Activated CD8-positive, alpha-beta memory T cell treated with anti-CD3 and anti-CD28 coated beads for 4 hours (primary cell): Measurements from ENCODE around the gene MAD1L1.
"Not testable (repeated sequence)": the region's sequence is repeated elsewhere in the genome, so short reads cannot be mapped to it uniquely, and the experiment has no call there.

Experiments used
- DNase-seq, 2 donors: peaks; one replicate each; pipeline ENCODE4 v3.0.0-alpha.2; 2020; ENCODE audit warnings: low read depth in 2 of 2

Gene MAD1L1

DNA sequence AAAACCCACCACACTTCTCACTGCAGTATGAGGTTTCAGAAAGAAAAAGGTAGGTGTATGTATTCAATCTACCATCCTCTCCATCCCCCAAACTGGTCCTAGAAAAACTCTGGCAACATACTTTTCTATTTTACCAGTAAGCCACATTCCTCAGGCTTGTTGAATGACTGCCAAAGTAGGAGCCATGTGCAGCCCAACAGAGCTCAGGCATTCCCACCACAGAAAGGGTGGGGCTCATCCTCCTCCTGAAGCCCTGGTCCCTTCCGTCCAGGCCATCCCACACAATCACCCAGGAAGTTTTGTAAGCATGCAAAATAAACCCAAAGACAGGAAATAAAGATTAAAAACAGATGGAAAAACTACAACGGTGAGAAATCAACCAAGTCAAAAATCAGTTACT lies 57.2 kb downstream of the MAD1L1 start:
- no peak for DNase-seq

- no peak for DNase-seq
Observed at GRCh38 chr7:2175091-2175490, 57.7 kb downstream of the MAD1L1 start.

DNA sequence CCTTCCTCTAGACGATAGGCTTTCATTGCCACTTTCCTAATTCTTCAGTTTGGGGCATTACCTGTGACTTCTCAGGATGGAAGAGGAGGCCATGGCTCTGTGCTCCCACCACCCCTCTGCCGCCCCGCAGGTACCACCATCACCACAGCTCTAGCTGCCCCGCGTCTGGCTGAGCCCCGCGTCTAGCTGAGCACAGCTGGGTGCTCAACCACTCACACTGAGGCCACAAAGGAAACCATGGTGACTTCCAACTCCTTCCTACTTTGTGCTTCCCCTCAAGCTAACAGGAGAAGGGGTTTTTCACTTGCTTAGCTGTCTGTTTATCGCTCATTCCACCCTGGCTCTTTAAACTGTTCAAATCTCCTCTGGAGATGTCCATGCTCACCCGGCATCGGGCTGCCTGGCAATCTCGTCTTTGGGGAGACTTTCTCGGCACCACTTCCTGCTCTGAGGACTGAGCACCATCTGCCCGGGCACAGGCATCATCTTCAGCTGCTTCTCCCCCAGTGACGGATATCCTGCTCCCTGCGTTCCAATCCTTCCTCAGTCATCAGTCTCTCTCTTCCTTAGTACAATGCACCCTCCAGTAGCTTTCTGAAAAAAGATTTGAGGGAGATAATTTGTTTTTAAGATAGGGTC lies 59.4 kb downstream of the MAD1L1 start:
- DNase-seq = no peak

DNA sequence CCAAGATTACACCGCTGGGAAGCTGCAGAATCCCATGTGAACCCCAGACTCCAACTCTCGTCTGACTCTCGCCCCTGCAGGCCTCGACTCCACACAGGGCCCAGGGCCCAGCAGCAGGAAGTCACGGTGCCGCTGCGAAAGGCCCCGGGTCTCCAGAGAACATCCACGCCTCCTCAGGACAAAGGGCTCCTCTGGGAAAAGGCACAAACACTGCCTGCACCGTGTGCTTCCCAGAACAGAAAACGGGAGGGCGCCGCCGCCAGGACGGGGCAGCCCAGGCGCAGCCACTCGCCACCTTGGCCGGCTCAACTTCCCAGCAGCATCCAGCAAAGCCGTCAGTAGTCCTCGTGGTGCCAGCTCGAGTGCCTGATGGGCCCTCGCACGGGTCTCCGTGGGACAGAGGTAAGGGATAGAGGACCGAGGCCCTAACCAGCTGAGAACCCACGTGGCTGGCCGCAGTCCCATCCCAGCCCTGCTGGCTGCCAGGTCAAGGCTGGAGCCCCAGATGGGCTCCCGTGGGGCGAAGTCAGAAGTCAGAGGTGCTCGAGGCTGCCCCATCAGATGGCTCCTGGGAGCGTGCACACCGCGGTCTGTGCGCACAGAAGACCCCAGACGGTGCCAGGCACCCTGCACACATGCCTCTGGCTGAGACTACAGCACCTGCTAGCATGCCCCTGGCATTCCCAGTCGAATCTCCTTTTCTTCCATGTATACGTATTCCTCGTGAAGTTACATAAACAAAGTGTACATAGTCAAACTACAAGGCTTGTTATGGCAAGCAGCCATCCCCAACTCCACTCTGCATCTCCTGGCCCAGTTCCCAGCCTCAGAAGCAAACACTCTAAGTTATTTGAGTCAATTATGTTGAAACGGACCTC lies 60.2 kb downstream of the MAD1L1 start:
- DNase-seq = no peak

DNA sequence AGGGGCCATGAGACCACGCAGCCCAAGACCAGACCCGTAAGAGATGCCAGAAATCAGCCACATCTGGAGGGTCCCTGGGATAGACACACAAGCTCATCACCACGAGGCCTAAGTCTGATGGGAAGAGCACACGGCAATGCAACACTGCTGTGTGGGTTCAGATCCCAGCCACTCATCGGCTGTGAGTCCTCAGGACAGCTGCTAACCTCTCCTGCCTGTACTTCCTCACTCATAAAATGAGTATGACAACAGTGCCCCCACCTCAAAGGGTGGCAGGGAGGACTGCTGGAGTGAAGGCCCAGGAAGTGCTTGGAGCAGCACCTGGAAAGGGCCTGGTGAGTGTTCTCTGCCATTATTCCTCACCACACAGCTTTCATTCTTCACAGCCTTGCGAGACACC lies 60.9 kb downstream of the MAD1L1 start:
- DNase-seq = no peak

DNA sequence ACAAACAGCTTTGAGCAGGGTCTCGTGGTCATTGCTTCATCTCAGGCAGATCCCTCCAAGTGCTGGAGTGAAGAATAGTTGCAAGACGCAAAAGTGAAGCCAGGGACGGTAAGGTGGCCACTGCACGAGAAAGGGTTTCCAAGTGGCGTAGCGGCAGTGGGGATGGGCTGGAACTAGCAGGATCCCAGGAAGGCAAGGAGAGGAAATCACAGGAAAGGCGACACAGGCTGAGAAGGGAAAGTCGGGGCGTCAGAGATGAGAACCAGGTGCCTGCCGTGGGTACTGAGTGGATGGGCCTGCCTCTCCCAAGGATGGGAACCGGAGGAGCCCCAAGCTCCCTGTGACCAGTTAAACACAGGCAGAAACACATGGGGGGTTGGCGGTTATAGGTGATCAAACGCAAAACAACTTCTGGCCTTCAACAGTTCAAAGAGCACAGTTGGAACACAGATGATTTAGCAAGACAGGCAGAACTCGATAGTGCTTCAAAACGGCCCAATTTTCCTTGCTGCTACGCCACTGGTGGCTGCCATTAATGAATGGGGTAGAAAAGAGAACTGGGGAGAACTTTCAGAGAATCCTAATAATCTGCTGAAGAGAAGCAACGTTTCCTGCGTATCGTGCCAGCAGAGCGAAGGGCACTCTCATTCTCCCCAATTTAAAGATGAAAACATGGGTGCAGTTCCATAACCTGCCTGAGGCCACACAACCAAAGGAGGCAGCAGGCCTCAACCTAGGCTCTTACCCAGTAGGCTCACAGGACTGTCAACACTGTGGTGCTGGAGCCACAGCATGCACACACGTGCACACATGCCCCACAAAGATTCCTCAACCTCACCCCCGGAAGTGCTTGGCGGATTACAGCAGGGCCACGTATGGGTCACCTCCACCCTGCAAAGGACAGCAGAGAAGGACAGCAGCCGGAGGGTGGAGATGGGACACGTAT lies 61.9 kb downstream of the MAD1L1 start:
- no peak for DNase-seq

DNA sequence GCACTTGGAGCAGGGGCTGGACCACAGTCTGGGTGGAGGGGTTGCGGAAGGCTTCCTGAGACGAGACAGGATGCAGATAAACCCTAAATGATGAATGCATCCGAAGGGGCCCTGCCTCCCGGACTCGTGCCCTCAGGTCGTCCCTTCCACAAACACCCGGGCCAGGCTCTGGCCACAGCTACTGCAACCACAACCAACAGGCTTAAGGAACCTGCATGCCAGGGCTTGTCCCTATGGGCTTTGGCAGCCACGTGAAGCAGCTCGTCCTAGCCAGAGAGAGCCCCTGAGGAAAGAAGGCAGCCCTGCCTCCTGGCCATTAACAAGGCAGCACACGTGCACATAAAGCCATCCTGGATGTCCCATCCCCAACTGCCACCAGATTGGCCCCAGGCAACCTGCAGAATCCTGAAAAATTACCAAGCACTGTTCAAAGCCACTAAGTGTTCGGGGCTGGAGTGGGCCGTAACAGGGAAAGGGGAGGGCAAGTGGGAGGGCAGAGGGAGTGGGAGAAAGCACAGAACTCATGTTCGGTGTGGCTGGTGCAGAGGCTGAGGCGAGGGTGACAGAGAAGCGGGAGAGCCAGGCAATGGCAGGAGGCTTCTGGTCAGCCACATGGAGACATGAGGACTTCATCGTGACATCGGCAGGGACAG lies 62.7 kb downstream of the MAD1L1 start:
- no peak for DNase-seq

DNA sequence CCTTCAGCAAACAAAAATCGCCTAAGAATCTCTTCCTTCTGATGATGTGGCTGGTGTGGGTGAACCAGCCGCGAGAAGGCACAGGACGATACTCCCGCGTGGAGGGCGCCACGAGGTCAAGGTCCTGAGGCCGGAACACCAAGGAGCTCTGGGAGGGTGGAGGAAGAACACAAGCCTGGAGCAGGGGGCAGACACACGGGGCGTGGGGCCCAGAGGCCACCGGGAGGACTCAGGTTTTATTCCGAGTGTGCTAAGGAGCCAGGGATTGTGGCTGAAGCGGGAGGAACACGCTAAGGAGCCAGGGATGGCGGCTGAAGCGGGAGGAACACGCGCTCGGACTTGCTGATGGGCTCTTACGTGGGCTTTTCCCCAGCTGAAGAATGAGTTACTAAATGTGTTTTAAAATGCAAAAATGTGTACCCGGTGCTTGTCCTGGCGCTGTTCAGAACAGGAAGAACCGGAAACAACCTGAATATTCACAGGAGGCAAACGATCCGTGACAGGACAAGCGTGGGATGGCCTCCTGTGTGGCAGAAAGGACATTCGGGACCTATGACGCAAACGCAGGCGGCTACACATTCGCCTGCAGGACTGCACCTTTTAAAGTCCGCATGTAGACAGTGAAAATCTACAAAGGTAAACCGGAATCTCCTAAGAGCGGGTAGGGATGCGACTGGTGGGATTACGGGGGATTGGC lies 64.0 kb downstream of the MAD1L1 start:
- DNase-seq = no peak

DNA sequence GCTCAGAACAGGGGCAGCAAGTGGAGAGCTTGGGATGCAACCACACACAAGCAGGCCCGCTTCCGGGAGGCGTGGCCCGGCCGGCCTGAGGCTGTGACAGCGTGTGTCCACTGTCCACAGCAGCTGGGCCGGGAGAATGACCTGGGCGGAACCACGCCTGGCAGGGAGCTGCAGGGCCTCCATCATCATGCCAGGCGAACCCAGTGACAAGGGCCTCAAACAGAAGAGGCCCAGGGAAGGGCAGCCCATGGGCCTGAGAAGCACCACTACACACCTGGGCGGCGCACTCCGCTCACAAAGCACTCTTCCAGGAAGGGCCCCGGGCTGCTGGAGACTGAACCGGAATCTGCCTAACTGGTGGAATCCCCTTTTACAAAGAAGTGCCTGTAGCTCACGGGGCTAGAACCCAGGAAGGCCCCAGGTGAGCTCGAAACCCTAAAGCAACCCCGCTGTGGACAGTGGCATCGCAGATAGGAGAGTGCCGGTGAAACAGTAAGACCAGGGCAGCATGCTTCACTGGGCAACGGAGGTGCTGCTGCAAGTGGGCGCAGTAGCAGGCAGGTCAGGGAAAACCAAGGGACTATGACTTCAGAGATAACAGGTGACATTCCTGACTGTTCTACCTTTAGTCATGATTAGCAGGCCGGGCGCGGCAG lies 66.0 kb downstream of the MAD1L1 start:
- no peak for DNase-seq

GRCh38 chr7:2165610-2166594 lies 66.8 kb downstream of the MAD1L1 start:
- DNase-seq = no peak

DNA sequence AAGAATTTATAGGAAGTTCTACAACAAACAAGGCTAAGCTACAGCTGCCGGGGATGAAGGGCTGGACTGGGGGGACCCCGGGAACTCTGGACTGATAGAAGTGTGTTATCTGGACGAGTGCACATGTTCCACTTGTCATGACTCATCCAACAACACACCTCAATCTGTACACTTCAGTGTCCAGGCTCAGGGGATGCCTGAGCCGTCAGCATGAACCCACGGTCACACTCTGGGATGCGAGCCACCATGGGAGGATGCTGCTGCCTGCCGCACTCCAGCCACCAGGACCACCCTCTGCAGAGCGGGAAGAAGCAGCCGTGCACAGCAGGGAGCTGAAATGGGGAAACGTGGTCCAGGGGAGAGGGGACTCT lies 67.5 kb downstream of the MAD1L1 start:
- no peak for DNase-seq

DNA sequence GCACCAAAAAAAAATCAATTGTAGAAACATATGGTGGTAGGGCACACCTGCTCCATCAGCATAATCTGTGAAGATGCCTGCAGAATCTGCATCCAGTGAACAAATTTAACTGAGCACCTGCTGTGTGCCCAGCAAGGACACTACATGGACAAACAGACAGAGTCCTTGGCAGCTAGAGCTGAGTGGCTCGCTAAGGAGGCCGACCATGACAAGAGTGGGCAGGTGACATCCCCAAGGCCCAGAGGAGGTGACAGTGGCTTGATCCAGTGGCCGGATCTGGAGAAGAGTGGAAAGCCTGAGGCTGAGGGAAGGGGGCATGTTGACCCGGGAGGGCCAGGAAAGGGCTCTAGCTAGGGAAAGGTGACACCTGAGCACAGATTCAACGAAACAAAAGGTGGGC lies 68.1 kb downstream of the MAD1L1 start:
- no peak for DNase-seq

- DNase-seq = no peak
Observed at GRCh38 chr7:2163600-2164555, 68.9 kb downstream of the MAD1L1 start.

GRCh38 chr7:2162959-2163358 lies 69.8 kb downstream of the MAD1L1 start:
- no peak for DNase-seq

- not testable (repeated sequence) for DNase-seq
Observed at GRCh38 chr7:2162004-2162902, 70.5 kb downstream of the MAD1L1 start.

DNA sequence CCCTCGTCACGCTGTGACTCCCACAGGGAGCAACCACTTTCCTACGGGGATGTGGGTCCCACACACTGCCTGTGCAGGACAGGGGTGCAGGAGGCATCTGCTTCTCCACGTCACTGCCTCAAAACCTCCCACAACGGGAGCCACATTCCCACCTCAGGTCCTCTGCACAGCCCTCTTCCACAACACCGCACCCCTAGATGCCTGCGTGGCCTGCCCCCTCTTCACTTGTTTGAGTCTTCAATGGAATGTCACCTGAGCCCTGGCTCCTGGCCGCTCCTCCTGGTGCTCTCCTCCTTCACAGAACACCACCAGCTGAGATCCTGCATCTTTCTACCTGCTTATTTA lies 73.6 kb downstream of the MAD1L1 start:
- DNase-seq = no peak
